Astrocyte of the cerebellum (primary cell): ENCODE measurements around the gene CCT4.

Experiments used
- DNase-seq: peaks from one replicate; pipeline ENCODE4 v3.0.0-alpha.2; 2011; ENCODE audit warnings: low read depth
- H3K4me3 ChIP-seq: 2 replicates; pipeline ENCODE4 v1.5.1; 2011; ENCODE audit warnings: mild to moderate bottlenecking, low read depth, low read length, moderate library complexity
- CTCF ChIP-seq: IDR thresholded peaks from 2 replicates; pipeline ENCODE4 v1.5.1; 2012; ENCODE audit warnings: low read length, low read depth, moderate library complexity, mild to moderate bottlenecking; ENCODE audit errors: missing control alignments
- in situ Hi-C: cut with HindIII; loops from 2 replicates; pipeline ENCODE4 v1.10.0; 2017; ENCODE audit warnings: low sequenced_read_pairs

Gene CCT4

GRCh38 chr2:61834893-61835292 is 53.6 kb downstream of the CCT4 start:
- DNase-seq: no peak
- in situ Hi-C loops: no loop called here
- H3K4me3 ChIP-seq: no peak overlapping the region
- TF ChIP-seq CTCF: no peak

GRCh38 chr2:61833971-61834370 is 54.5 kb downstream of the CCT4 start:
- TF ChIP-seq CTCF: no peak
- no peak for DNase-seq
- in situ Hi-C loops: no loop called here
- no peak overlapping the region for H3K4me3 ChIP-seq

GRCh38 chr2:61832183-61832841 is 56.1 kb downstream of the CCT4 start:
- H3K4me3 ChIP-seq: no peak overlapping the region
- in situ Hi-C loops: no loop called here
- DNase-seq: no peak
- no peak for TF ChIP-seq CTCF

- in situ Hi-C loops: no loop called here
- no peak for DNase-seq
- no peak overlapping the region for H3K4me3 ChIP-seq
- TF ChIP-seq CTCF: no peak
These were observed 66.2 kb downstream of the CCT4 start for GRCh38 chr2:61822255-61822654.
